Mesenchymal stem cell (in vitro differentiated cells and primary cell): Measurements from ENCODE around the gene CLEC16A. TPM values are rescaled to one million over a fixed set of nuclear protein-coding genes. Genes with fewer than 3 reads are reported as not detected.
A peak's percentile ranks its signal among the peaks of the same experiment; 100 is the strongest.

ENCODE experiments used
- DNase-seq: peaks from one replicate; pipeline ENCODE4 v3.0.0-alpha.2; 2013
- H2AFZ ChIP-seq: one replicate; pipeline ENCODE4 v1.6.1; 2013; ENCODE audit warnings: low read depth, mild to moderate bottlenecking, control low read depth, inconsistent platforms, low read length, moderate library complexity
- H2AK5ac ChIP-seq: 2 replicates; pipeline ENCODE4 v1.6.1; 2013; ENCODE audit warnings: low read length, moderate library complexity, mild to moderate bottlenecking, inconsistent platforms; ENCODE audit not compliant: severe bottlenecking
- H2BK120ac ChIP-seq: one replicate; pipeline ENCODE4 v1.6.1; 2013; ENCODE audit warnings: low read depth, mild to moderate bottlenecking, inconsistent platforms, low read length, moderate library complexity
- H2BK12ac ChIP-seq, 2 experiments: one replicate each; pipeline ENCODE4 v1.6.1; 2013; ENCODE audit warnings: inconsistent platforms in 2 of 2, low read length in 2 of 2, mild to moderate bottlenecking in 2 of 2, moderate library complexity in 2 of 2, control low read depth in 1 of 2
- H2BK15ac ChIP-seq: one replicate; pipeline ENCODE4 v1.6.1; 2013; ENCODE audit warnings: mild to moderate bottlenecking, low read depth, inconsistent platforms; ENCODE audit not compliant: poor library complexity, severe bottlenecking
- H2BK5ac ChIP-seq: 2 replicates; pipeline ENCODE4 v1.6.1; 2013; ENCODE audit warnings: low read depth, mild to moderate bottlenecking, low read length, control low read depth, inconsistent platforms; ENCODE audit not compliant: poor library complexity, severe bottlenecking
- H3K14ac ChIP-seq, 2 experiments: one replicate each; pipeline ENCODE4 v1.6.1; 2013; ENCODE audit warnings: inconsistent platforms in 2 of 2, low read length in 2 of 2, control low read depth in 1 of 2, mild to moderate bottlenecking in 1 of 2, moderate library complexity in 1 of 2
- H3K18ac ChIP-seq, 2 experiments: one replicate each; pipeline ENCODE4 v1.6.1; 2013; ENCODE audit warnings: inconsistent platforms in 2 of 2, low read length in 2 of 2, control low read depth in 1 of 2, low read depth in 1 of 2, mild to moderate bottlenecking in 1 of 2
- H3K23ac ChIP-seq, 2 experiments: one replicate each; pipeline ENCODE4 v1.6.1; 2013; ENCODE audit warnings: inconsistent platforms in 2 of 2, low read length in 2 of 2, mild to moderate bottlenecking in 2 of 2, moderate library complexity in 2 of 2, control low read depth in 1 of 2
- H3K27ac ChIP-seq: 2 replicates; pipeline ENCODE4 v1.5.1; 2013; ENCODE audit warnings: mild to moderate bottlenecking, moderate library complexity, low read length, control low read depth, inconsistent platforms; ENCODE audit not compliant: poor library complexity, severe bottlenecking
- H3K27me3 ChIP-seq, 2 experiments: 2 replicates each; pipeline versions ENCODE4 v1.6.1 to v1.7.0; 2013; ENCODE audit warnings: low read length in 2 of 2, mild to moderate bottlenecking in 2 of 2, moderate library complexity in 2 of 2, control low read depth in 1 of 2, inconsistent platforms in 1 of 2; ENCODE audit not compliant: control insufficient read depth in 1 of 2, insufficient read depth in 1 of 2
- H3K36me3 ChIP-seq, 2 experiments: 2 replicates each; pipeline versions ENCODE4 v1.6.1 to v1.7.0; 2013; ENCODE audit warnings: low read length in 2 of 2, control low read depth in 1 of 2, inconsistent platforms in 1 of 2, low read depth in 1 of 2, mild to moderate bottlenecking in 1 of 2; ENCODE audit not compliant: insufficient read depth in 2 of 2, control insufficient read depth in 1 of 2
- H3K4ac ChIP-seq, 2 experiments: one replicate each; pipeline ENCODE4 v1.6.1; 2013; ENCODE audit warnings: inconsistent platforms in 2 of 2, low read length in 2 of 2, mild to moderate bottlenecking in 2 of 2, moderate library complexity in 2 of 2, control low read depth in 1 of 2, low read depth in 1 of 2
- H3K4me1 ChIP-seq: 2 replicates; pipeline ENCODE4 v1.6.1; 2013; ENCODE audit warnings: low read depth, low read length, control low read depth; ENCODE audit not compliant: control insufficient read depth, insufficient read depth
- H3K4me2 ChIP-seq: 2 replicates; pipeline ENCODE4 v1.6.1; 2013; ENCODE audit warnings: low read length, mild to moderate bottlenecking, inconsistent platforms; ENCODE audit not compliant: poor library complexity, severe bottlenecking
- H3K4me3 ChIP-seq, 2 experiments: 2 replicates each; pipeline versions ENCODE4 v1.5.1 to v1.7.0; 2013; ENCODE audit warnings: low read length in 2 of 2, mild to moderate bottlenecking in 2 of 2, control low read depth in 1 of 2, low read depth in 1 of 2; ENCODE audit not compliant: insufficient read depth in 1 of 2
- H3K79me1 ChIP-seq: replicated peaks from 2 replicates; pipeline ENCODE4 v1.6.1; 2013; ENCODE audit warnings: mild to moderate bottlenecking, control low read depth, low read length, inconsistent platforms; ENCODE audit not compliant: poor library complexity, severe bottlenecking
- H3K9ac ChIP-seq: 2 replicates; pipeline ENCODE4 v1.7.0; 2013; ENCODE audit warnings: mild to moderate bottlenecking, low read length, moderate library complexity
- H3K9me3 ChIP-seq: 2 replicates; pipeline ENCODE4 v1.7.0; 2013; ENCODE audit warnings: mild to moderate bottlenecking, low read length; ENCODE audit not compliant: control insufficient read depth
- H4K8ac ChIP-seq: one replicate; pipeline ENCODE4 v1.6.1; 2013; ENCODE audit warnings: inconsistent platforms, mild to moderate bottlenecking, low read length, moderate library complexity
- H4K91ac ChIP-seq: one replicate; pipeline ENCODE4 v1.6.1; 2013; ENCODE audit warnings: mild to moderate bottlenecking, low read length, inconsistent platforms
- WGBS: methylation state at CpG from one replicate; pipeline ENCODE4 v1.1.7; 2013; ENCODE audit warnings: mixed read lengths; 5-methylcytosine and 5-hydroxymethylcytosine counted together
- polyA plus RNA-seq, 2 experiments: library from polyadenylated mRNA; stranded (reverse); fragments of 200-250 nt; gene quantifications; one replicate each; pipeline ENCODE4 v1.2.3, GENCODE V29; 2013

The CLEC16A gene
- polyA plus RNA-seq (2013, experiment 1 of 2): 8.6 TPM
- 8.3 TPM for polyA plus RNA-seq (2013, experiment 2 of 2)

- Histone ChIP-seq H3K4me3 (peak within 1 kb of the TSS; percentile 92 to 95), H3K36me3 (peaks cover 0 to 9% of the 10 kb centered on the region in 2 experiments), H2AFZ (peak within 1 kb of the TSS; percentile 83), H3K18ac (peak within 1 kb of the TSS; percentile 67 to 84), H4K8ac (peak within 1 kb of the TSS; percentile 87), H2BK12ac (no peak within 1 kb of the TSS), H3K4me2 (peak within 1 kb of the TSS; percentile 85), H3K9ac (peak within 1 kb of the TSS; percentile 91), H3K4me1 (peaks cover 46% of the 10 kb centered on the region), H3K23ac (no peak within 1 kb of the TSS), H2BK5ac (no peak within 1 kb of the TSS), H3K79me1 (peaks cover 13% of the 10 kb centered on the region), H3K14ac (peak within 1 kb of the TSS in 1 of 2 experiments; percentile 71), H2AK5ac (no peak within 1 kb of the TSS), H2BK15ac (peak within 1 kb of the TSS; percentile 78), H3K9me3 (no peaks in the 10 kb centered on the region), H3K27me3 (no peaks in the 10 kb centered on the region), H2BK120ac (no peak within 1 kb of the TSS), H4K91ac (peak within 1 kb of the TSS; percentile 78), H3K4ac (no peak within 1 kb of the TSS), H3K27ac (no peak within 1 kb of the TSS)
- peak; percentile 96 for DNase-seq
- WGBS: 3% methylated on average over 53 of the region's 86 CpGs
Observed at GRCh38 chr16:10944249-10945064, at the start of gene CLEC16A. Gene CLEC16A, plus strand, starts transcription at chr16:10944564. Its CDS starts 154 bp downstream, at chr16:10944718.

- no peak overlapping the region for H3K4me3 ChIP-seq
- no peak overlapping the region for H3K9ac ChIP-seq
- H2BK5ac ChIP-seq: no peak overlapping the region
- no peak overlapping the region for H4K8ac ChIP-seq
- H2BK12ac ChIP-seq: no peak overlapping the region
- no peak overlapping the region for H3K18ac ChIP-seq
- H3K27ac ChIP-seq: no peak overlapping the region
- no peak overlapping the region for H2BK15ac ChIP-seq
- H3K79me1 ChIP-seq: no peaks in the 10 kb centered on the region
- 19% methylated on average over 12 of the region's 17 CpGs for WGBS
- DNase-seq: peak; percentile 48
- H4K91ac ChIP-seq: no peak overlapping the region
- H2AFZ ChIP-seq: no peak overlapping the region
- no peak overlapping the region for H3K4ac ChIP-seq
- no peak overlapping the region for H2AK5ac ChIP-seq
- no peak overlapping the region for H3K14ac ChIP-seq
- H2BK120ac ChIP-seq: no peak overlapping the region
- H3K4me2 ChIP-seq: no peak overlapping the region
- peaks cover 0 to 17% of the 10 kb centered on the region in 2 experiments for H3K27me3 ChIP-seq
- no peaks in the 10 kb centered on the region for H3K4me1 ChIP-seq
- no peaks in the 10 kb centered on the region for H3K9me3 ChIP-seq
- no peak overlapping the region for H3K23ac ChIP-seq
- peaks cover 0 to 39% of the 10 kb centered on the region in 2 experiments for H3K36me3 ChIP-seq
Observed at GRCh38 chr16:10895053-10895946, 49.1 kb upstream of the CLEC16A start.

GRCh38 chr16:10896165-10896564 is 48.2 kb upstream of the CLEC16A start:
- H3K9me3 ChIP-seq: no peaks in the 10 kb centered on the region
- DNase-seq: no peak
- no peak overlapping the region for H3K4ac ChIP-seq
- H2BK5ac ChIP-seq: no peak overlapping the region
- no peaks in the 10 kb centered on the region for H3K4me1 ChIP-seq
- WGBS: no CpG with 5 or more reads among the region's 3 CpGs
- no peak overlapping the region for H3K4me3 ChIP-seq
- H3K14ac ChIP-seq: no peak overlapping the region
- peaks cover 0 to 42% of the 10 kb centered on the region in 2 experiments for H3K36me3 ChIP-seq
- H2BK12ac ChIP-seq: no peak overlapping the region
- no peak overlapping the region for H3K18ac ChIP-seq
- no peak overlapping the region for H4K8ac ChIP-seq
- no peak overlapping the region for H2BK120ac ChIP-seq
- H2AK5ac ChIP-seq: no peak overlapping the region
- peaks cover 0 to 17% of the 10 kb centered on the region in 2 experiments for H3K27me3 ChIP-seq
- no peak overlapping the region for H3K4me2 ChIP-seq
- no peak overlapping the region for H2AFZ ChIP-seq
- no peak overlapping the region for H4K91ac ChIP-seq
- H3K79me1 ChIP-seq: no peaks in the 10 kb centered on the region
- no peak overlapping the region for H3K23ac ChIP-seq
- H3K9ac ChIP-seq: no peak overlapping the region
- H2BK15ac ChIP-seq: no peak overlapping the region
- no peak overlapping the region for H3K27ac ChIP-seq

GRCh38 chr16:10896723-10897122 is 47.6 kb upstream of the CLEC16A start:
- H3K9me3 ChIP-seq: no peaks in the 10 kb centered on the region
- H3K9ac ChIP-seq: no peak overlapping the region
- no peak overlapping the region for H3K4me2 ChIP-seq
- no peak overlapping the region for H3K14ac ChIP-seq
- no peak overlapping the region for H2AK5ac ChIP-seq
- no peak overlapping the region for H3K18ac ChIP-seq
- H3K27ac ChIP-seq: no peak overlapping the region
- no CpG with 5 or more reads among the region's 2 CpGs for WGBS
- no peak overlapping the region for H2BK15ac ChIP-seq
- no peak overlapping the region for H3K23ac ChIP-seq
- no peak overlapping the region for H4K8ac ChIP-seq
- no peak overlapping the region for H2BK120ac ChIP-seq
- no peak overlapping the region for H3K4ac ChIP-seq
- no peaks in the 10 kb centered on the region for H3K4me1 ChIP-seq
- H2AFZ ChIP-seq: no peak overlapping the region
- no peak for DNase-seq
- H4K91ac ChIP-seq: no peak overlapping the region
- peaks cover 0 to 48% of the 10 kb centered on the region in 2 experiments for H3K36me3 ChIP-seq
- no peaks in the 10 kb centered on the region for H3K79me1 ChIP-seq
- H3K4me3 ChIP-seq: no peak overlapping the region
- peaks cover 0 to 19% of the 10 kb centered on the region in 2 experiments for H3K27me3 ChIP-seq
- no peak overlapping the region for H2BK12ac ChIP-seq
- H2BK5ac ChIP-seq: no peak overlapping the region
